Naive thymus-derived CD4-positive, alpha-beta T cell (primary cell): ENCODE data around the gene TMEM266. TPM values are rescaled to one million over a fixed set of nuclear protein-coding genes. Genes with fewer than 3 reads are reported as not detected.

Experiments
- ATAC-seq: fragments of 150-1000 bp; cut with Tn5 transposase; 2 replicates; pipeline ENCODE4 v1.10.0; 2021; ENCODE audit warnings: mild to moderate bottlenecking, moderate library complexity
- CTCF ChIA-PET: fragments of 350-600 bp; sonication (Branson Sonifier 250); formaldehyde crosslinking; loops from one replicate; lab custom pipeline; 2021; ENCODE audit warnings: antibody characterized with exemption; lab: Charles Lee
- POLR2A ChIA-PET: fragments of 350-600 bp; sonication (Branson Sonifier 250); formaldehyde crosslinking; loops from one replicate; lab custom pipeline; 2021; ENCODE audit warnings: antibody characterized with exemption, inconsistent platforms; lab: Charles Lee
- DNase-seq, 9 donors: peaks; one replicate each; pipeline versions ENCODE4 v3.0.0 to v3.0.0-alpha.2; 2020 to 2022; ENCODE audit warnings: mixed read lengths in 1 of 9
- H3K27ac ChIP-seq: one replicate; pipeline ENCODE4 v1.7.0; 2013; ENCODE audit warnings: mild to moderate bottlenecking, low read depth, low read length, moderate library complexity
- H3K27me3 ChIP-seq, 2 donors: one replicate each; pipeline ENCODE4 v1.7.0; 2013; ENCODE audit warnings: low read length in 2 of 2, mild to moderate bottlenecking in 2 of 2, moderate library complexity in 2 of 2; ENCODE audit not compliant: control insufficient read depth in 2 of 2, insufficient read depth in 2 of 2
- H3K36me3 ChIP-seq, 3 experiments: 1 replicate in 2 of 3; 2 replicates in 1 of 3; pipeline ENCODE4 v1.7.0; 2013; ENCODE audit warnings: low read length in 3 of 3, mild to moderate bottlenecking in 3 of 3, moderate library complexity in 1 of 3; ENCODE audit not compliant: insufficient read depth in 3 of 3, control insufficient read depth in 2 of 3
- H3K4me1 ChIP-seq, 2 donors: one replicate each; pipeline ENCODE4 v1.7.0; 2013; ENCODE audit warnings: low read length in 2 of 2, mild to moderate bottlenecking in 2 of 2, moderate library complexity in 1 of 2; ENCODE audit not compliant: control insufficient read depth in 2 of 2, insufficient read depth in 2 of 2
- H3K4me3 ChIP-seq: 2 replicates; pipeline ENCODE4 v1.7.0; 2013; ENCODE audit warnings: mild to moderate bottlenecking, low read length
- H3K9me3 ChIP-seq, 3 experiments: 1 replicate in 2 of 3; 2 replicates in 1 of 3; pipeline ENCODE4 v1.7.0; 2013; ENCODE audit warnings: low read length in 3 of 3; ENCODE audit not compliant: control insufficient read depth in 2 of 3
- H3K27ac Mint-ChIP-seq, 9 donors: one replicate each; pipeline ENCODE4 v1.8.0; 2020 to 2022; ENCODE audit warnings: mixed read lengths in 9 of 9, mild to moderate bottlenecking in 8 of 9, moderate library complexity in 5 of 9, inconsistent platforms in 2 of 9
- H3K27me3 Mint-ChIP-seq, 5 donors: one replicate each; pipeline ENCODE4 v1.8.0; 2021 to 2022; ENCODE audit warnings: mixed read lengths in 5 of 5, mild to moderate bottlenecking in 1 of 5
- H3K36me3 Mint-ChIP-seq, 5 donors: one replicate each; pipeline ENCODE4 v1.8.0; 2020 to 2022; ENCODE audit warnings: mixed read lengths in 5 of 5, mild to moderate bottlenecking in 3 of 5, inconsistent platforms in 1 of 5
- H3K4me1 Mint-ChIP-seq, 7 donors: one replicate each; pipeline ENCODE4 v1.8.0; 2020 to 2022; ENCODE audit warnings: mixed read lengths in 7 of 7, mild to moderate bottlenecking in 3 of 7, inconsistent platforms in 1 of 7
- H3K4me3 Mint-ChIP-seq, 10 donors: one replicate each; pipeline ENCODE4 v1.8.0; 2020 to 2022; ENCODE audit warnings: mild to moderate bottlenecking in 10 of 10, mixed read lengths in 10 of 10, moderate library complexity in 6 of 10, inconsistent platforms in 2 of 10
- H3K9me3 Mint-ChIP-seq, 11 donors: one replicate each; pipeline ENCODE4 v1.8.0; 2020 to 2022; ENCODE audit warnings: mixed read lengths in 11 of 11, mild to moderate bottlenecking in 4 of 11, inconsistent platforms in 1 of 11, moderate library complexity in 1 of 11
- intact Hi-C, 2 donors: fragments of 100-400 bp; cut with micrococcal nuclease; formaldehyde crosslinking; loops; one replicate each; pipeline ENCODE4 v1.15.1; 2023
- polyA plus RNA-seq, 2 donors: library from polyadenylated mRNA; unstranded; fragments of 300-500 nt; fragmentation: Illumina TruSeq; gene quantifications; one replicate each; pipeline ENCODE4 v1.2.3, GENCODE V29; 2021
- total RNA-seq, 6 experiments: library from RNA in 5 of 6; stranded (reverse) in 5 of 6; gene quantifications; 1 replicate in 5 of 6; 2 replicates in 1 of 6; pipeline ENCODE4 v1.2.3 and lab custom pipeline; 2021 to 2026

TMEM266 gene
- total and polyA plus RNA-seq, 7 experiments from 2014 or later, result not detected

DNA sequence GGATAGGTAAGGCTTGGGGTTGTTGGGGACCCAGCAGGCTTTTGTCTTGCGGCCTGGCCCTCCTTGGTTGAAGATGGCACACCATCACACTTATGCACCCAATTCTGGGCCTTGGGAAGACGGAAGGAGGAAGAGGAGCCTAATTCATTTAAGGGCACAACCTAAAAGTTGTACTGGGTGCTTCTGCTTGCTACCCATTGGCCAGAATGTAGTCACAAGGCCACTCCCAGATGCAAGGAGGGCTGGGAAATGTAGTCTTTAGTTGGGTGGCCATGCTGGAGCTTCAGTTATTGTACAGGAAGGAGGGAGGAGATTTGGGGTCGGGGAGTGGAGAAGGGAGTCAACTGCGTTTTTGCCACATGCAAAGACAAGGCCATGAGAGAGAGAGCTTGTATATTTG is 109.2 kb downstream of the TMEM266 start:
- no peaks in the 10 kb centered on the region for H3K36me3 ChIP-seq
- H3K27me3 ChIP-seq, result no peaks in the 10 kb centered on the region
- Mint-ChIP-seq H3K4me1 (peaks cover 0 to under 1% (median 0%) of the 10 kb centered on the region in 7 donors), H3K27ac (no peak overlapping the region), H3K36me3 (no peaks in the 10 kb centered on the region), H3K4me3 (no peak overlapping the region), H3K27me3 (peaks cover 0 to 4% (median 0%) of the 10 kb centered on the region in 5 donors), H3K9me3 (no peaks in the 10 kb centered on the region)
- DNase-seq (no peak), ATAC-seq (peak; percentile 65)
- intact Hi-C loops, result no loop called here
- POLR2A ChIA-PET, result no interaction called here
- no peak overlapping the region for H3K27ac ChIP-seq
- H3K4me3 ChIP-seq, result no peak overlapping the region
- no peaks in the 10 kb centered on the region for H3K4me1 ChIP-seq
- CTCF ChIA-PET, result no interaction called here
- H3K9me3 ChIP-seq, result no peaks in the 10 kb centered on the region

DNA sequence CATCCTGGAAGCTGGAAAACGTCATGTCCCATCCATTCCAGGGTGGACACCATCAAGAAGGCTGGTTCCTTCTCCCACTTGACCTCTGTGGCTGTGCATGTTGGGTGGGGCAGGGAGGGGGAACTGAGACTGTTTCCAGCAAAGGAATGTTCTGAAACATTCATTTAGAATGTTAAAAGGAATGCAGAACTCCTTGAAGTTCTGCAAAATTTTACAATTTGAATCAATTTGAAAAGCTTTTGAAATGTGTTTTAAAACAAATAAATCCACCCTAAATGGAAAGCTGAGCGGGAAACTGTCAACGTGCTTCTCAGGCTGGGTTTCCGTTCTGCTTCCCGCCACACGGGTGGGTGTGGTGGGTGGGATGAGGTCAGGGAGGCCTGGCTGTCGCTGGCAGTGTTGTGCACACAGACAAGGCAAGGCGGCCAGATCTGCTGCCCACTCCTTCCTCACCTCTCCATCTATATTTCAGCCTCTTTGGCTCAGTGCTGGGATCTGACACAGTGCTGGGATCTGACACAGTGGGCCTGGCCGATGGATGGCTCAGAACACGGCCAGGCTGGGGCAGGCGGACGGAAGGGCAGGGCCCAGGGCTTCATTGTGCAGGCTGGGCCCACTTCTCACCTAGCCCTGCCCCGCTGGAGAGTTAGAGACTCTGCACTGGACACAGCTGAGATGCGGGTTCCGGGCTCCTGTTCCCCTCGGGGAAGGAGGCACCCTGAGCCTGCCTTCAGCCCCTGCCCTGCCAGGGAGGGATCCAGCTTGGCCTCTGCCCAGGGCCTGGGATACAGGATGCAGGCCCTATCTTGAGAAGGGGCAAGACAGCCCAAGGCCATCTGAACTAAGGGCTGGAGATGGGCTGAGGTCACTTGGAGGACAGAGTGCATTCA is 110.4 kb downstream of the TMEM266 start:
- POLR2A ChIA-PET, result no interaction called here
- no peaks in the 10 kb centered on the region for H3K4me1 ChIP-seq
- no peak overlapping the region for H3K27ac ChIP-seq
- Mint-ChIP-seq H3K9me3 (no peaks in the 10 kb centered on the region), H3K4me3 (no peak overlapping the region), H3K27ac (no peak overlapping the region), H3K27me3 (peaks cover 0 to 4% (median 0%) of the 10 kb centered on the region in 5 donors), H3K4me1 (no peaks in the 10 kb centered on the region), H3K36me3 (no peaks in the 10 kb centered on the region)
- intact Hi-C loops, result no loop called here
- no peaks in the 10 kb centered on the region for H3K27me3 ChIP-seq
- ATAC-seq, result no peak
- no peak overlapping the region for H3K4me3 ChIP-seq
- H3K36me3 ChIP-seq, result no peaks in the 10 kb centered on the region
- no peak for DNase-seq
- CTCF ChIA-PET, result no interaction called here
- no peaks in the 10 kb centered on the region for H3K9me3 ChIP-seq

DNA sequence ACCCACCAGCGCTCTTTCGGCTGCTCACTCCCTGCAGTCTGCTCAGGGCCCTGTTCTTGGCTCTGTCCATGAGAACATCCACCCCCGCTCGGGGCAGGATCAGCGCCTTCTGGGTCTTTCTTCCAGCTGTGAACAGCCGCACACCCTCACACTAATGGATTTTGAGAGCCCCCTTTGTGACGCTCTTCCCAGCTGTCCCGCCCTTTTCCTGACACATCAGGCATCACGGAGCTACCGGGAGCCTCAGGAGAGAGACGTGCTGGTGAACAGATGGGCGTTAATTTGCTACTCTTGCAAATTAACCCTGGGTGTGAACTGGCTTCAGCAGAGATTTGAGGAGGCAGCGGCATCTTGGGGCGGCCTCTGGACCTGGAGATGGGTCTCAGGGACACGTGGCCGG is 113.0 kb downstream of the TMEM266 start:
- peaks cover 0 to 4% (median 0%) of the 10 kb centered on the region in 5 donors for H3K36me3 Mint-ChIP-seq
- Histone ChIP-seq H3K36me3 (no peaks in the 10 kb centered on the region), H3K4me1 (no peaks in the 10 kb centered on the region), H3K9me3 (no peaks in the 10 kb centered on the region), H3K4me3 (no peak overlapping the region), H3K27ac (no peak overlapping the region), H3K27me3 (no peaks in the 10 kb centered on the region)
- CTCF ChIA-PET, result no interaction called here
- intact Hi-C loops, result no loop called here
- no peak for ATAC-seq
- H3K9me3 Mint-ChIP-seq, result no peaks in the 10 kb centered on the region
- DNase-seq, result no peak
- H3K4me3 Mint-ChIP-seq, result no peak overlapping the region
- peaks cover 2 to 14% (median 9%) of the 10 kb centered on the region in 5 donors for H3K27me3 Mint-ChIP-seq
- POLR2A ChIA-PET, result no interaction called here
- H3K27ac Mint-ChIP-seq, result no peak overlapping the region
- H3K4me1 Mint-ChIP-seq, result no peaks in the 10 kb centered on the region

DNA sequence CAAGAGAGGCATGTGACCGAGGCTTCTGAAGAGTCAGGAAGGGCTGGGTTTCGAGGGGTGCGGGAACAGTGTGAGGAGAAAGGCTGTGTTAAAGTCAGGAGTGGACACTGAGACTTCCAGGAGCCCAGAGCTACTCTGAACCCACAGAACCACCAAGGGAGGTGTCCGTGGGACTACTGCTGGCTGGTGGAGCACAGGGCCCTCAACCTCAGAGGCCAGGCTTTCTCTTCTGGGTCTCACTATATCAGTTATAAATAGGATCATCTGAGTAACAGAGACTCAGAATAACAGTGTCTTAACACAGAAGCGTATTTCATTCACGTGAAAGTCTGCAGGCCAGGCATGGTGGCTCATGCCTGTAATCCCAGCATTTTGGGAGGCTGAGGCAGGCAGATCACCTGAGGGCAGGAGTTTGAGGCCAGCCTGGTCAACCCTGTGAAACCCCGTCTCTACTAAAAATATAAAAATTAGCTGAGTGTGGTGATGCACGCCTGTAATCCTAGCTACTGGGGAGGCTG is 113.6 kb downstream of the TMEM266 start:
- peaks cover 0 to 4% (median 0%) of the 10 kb centered on the region in 5 donors for H3K36me3 Mint-ChIP-seq
- H3K36me3 ChIP-seq, result no peaks in the 10 kb centered on the region
- no peaks in the 10 kb centered on the region for H3K27me3 ChIP-seq
- ATAC-seq (no peak), DNase-seq (no peak)
- peaks cover 7 to 20% (median 13%) of the 10 kb centered on the region in 5 donors for H3K27me3 Mint-ChIP-seq
- no peaks in the 10 kb centered on the region for H3K9me3 ChIP-seq
- no peak overlapping the region for H3K27ac Mint-ChIP-seq
- H3K27ac ChIP-seq, result no peak overlapping the region
- no peaks in the 10 kb centered on the region for H3K9me3 Mint-ChIP-seq
- no peak overlapping the region for H3K4me3 ChIP-seq
- POLR2A ChIA-PET, result no interaction called here
- H3K4me3 Mint-ChIP-seq, result no peak overlapping the region
- no peaks in the 10 kb centered on the region for H3K4me1 ChIP-seq
- CTCF ChIA-PET, result no interaction called here
- intact Hi-C loops, result no loop called here
- no peaks in the 10 kb centered on the region for H3K4me1 Mint-ChIP-seq

DNA sequence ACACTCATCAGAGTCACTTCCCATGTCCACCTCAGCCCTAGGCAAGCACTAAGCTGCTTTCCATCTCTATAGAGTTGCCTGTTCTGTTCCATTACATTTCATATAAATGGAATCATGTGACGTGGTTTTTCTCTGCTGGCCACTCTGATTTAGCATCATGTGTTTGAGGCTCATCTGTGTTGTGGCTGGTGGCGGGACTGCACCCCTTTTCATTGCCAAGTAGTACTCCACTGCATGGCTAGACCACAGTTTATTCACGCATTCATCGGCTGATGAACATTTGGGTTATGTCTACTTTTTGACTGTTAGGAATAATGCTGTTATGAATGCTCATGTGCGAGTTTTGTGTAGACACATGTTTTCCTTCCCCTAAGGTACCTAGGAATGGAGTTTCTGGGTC is 114.9 kb downstream of the TMEM266 start:
- Mint-ChIP-seq H3K27me3 (peaks cover 12 to 20% (median 14%) of the 10 kb centered on the region in 5 donors), H3K9me3 (no peaks in the 10 kb centered on the region), H3K36me3 (peaks cover 0 to 4% (median 0%) of the 10 kb centered on the region in 5 donors), H3K4me3 (no peak overlapping the region), H3K4me1 (no peaks in the 10 kb centered on the region), H3K27ac (no peak overlapping the region)
- ATAC-seq (no peak), DNase-seq (no peak)
- ChIA-PET CTCF (no interaction called here), POLR2A (no interaction called here)
- Histone ChIP-seq H3K36me3 (no peaks in the 10 kb centered on the region), H3K27me3 (no peaks in the 10 kb centered on the region), H3K27ac (no peak overlapping the region), H3K4me1 (no peaks in the 10 kb centered on the region), H3K4me3 (no peak overlapping the region), H3K9me3 (no peaks in the 10 kb centered on the region)
- intact Hi-C loops, result no loop called here

DNA sequence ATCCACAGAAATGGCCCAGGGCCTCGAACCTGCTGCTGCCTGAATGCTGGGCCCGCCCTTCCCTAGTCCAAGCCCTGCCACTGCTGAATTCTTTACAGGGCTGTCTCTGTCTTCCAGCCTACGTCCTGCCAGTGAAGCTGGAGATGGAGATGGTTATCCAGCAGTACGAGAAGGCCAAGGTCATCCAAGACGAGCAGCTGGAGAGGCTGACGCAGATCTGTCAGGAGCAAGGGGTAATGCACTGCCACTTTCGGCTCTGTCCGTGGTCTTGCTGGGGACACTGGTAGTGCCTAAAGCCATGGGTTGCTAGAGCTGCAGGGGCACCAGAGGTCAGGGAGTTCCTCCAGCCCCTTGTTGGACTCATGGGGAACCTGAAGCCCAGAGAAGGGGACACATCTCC is 115.7 kb downstream of the TMEM266 start:
- DNase-seq (no peak), ATAC-seq (no peak)
- ChIA-PET CTCF (no interaction called here), POLR2A (no interaction called here)
- H3K4me3 Mint-ChIP-seq, result no peak overlapping the region
- Histone ChIP-seq H3K27ac (no peak overlapping the region), H3K9me3 (no peaks in the 10 kb centered on the region), H3K27me3 (no peaks in the 10 kb centered on the region), H3K4me3 (no peak overlapping the region), H3K4me1 (no peaks in the 10 kb centered on the region), H3K36me3 (no peaks in the 10 kb centered on the region)
- H3K36me3 Mint-ChIP-seq, result peaks cover 0 to 4% (median 0%) of the 10 kb centered on the region in 5 donors
- no peak overlapping the region for H3K27ac Mint-ChIP-seq
- H3K4me1 Mint-ChIP-seq, result peaks cover 0 to 3% (median 0%) of the 10 kb centered on the region in 7 donors
- no peaks in the 10 kb centered on the region for H3K9me3 Mint-ChIP-seq
- intact Hi-C loops, result no loop called here
- H3K27me3 Mint-ChIP-seq, result peaks cover 12 to 20% (median 14%) of the 10 kb centered on the region in 5 donors
